H1 (cell line): ENCODE measurements around the gene NR5A1. TPM values are rescaled to one million over a fixed set of nuclear protein-coding genes. Genes with fewer than 3 reads are reported as not detected.

ENCODE experiments used
- CTCF ChIA-PET: fragments of 300-600 bp; sonication (Branson Sonifier 250); formaldehyde crosslinking; loops from one replicate; lab custom pipeline; 2021; ENCODE audit not compliant: partially characterized antibody; lab: Charles Lee
- POLR2A ChIA-PET: fragments of 300-600 bp; sonication (Branson Sonifier 250); formaldehyde crosslinking; loops from one replicate; lab custom pipeline; 2021; ENCODE audit warnings: inconsistent platforms; ENCODE audit not compliant: partially characterized antibody; lab: Charles Lee
- DNase-seq, 2 experiments: peaks; one replicate each; pipeline versions ENCODE4 v3.0.0 to v3.0.0-alpha.2; 2010 to 2022; ENCODE audit warnings: low spot score in 2 of 2, low read depth in 1 of 2, mixed read lengths in 1 of 2
- FAIRE-seq: peaks from 2 replicates; lab custom pipeline; 2011; peaks lifted over from hg19 to GRCh38; lab: Jason Lieb, UNC
- H2AFZ ChIP-seq: 2 replicates; pipeline ENCODE4 v1.8.1; 2012; ENCODE audit warnings: low read length, inconsistent platforms
- H2AK5ac ChIP-seq: 2 replicates; pipeline ENCODE4 v1.6.1; 2013; ENCODE audit warnings: low read depth, low read length
- H2BK120ac ChIP-seq: replicated peaks from 2 replicates; pipeline ENCODE3; 2013; ENCODE audit warnings: low read depth, low read length, inconsistent platforms
- H2BK12ac ChIP-seq: 2 replicates; pipeline ENCODE4 v1.6.1; 2013; ENCODE audit warnings: low read depth, low read length
- H2BK15ac ChIP-seq: 2 replicates; pipeline ENCODE4 v1.6.1; 2013; ENCODE audit warnings: low read length
- H2BK20ac ChIP-seq: 2 replicates; pipeline ENCODE4 v1.6.1; 2013; ENCODE audit warnings: low read length
- H2BK5ac ChIP-seq: 2 replicates; pipeline ENCODE4 v1.6.1; 2013; ENCODE audit warnings: low read depth, low read length
- H3K14ac ChIP-seq: 2 replicates; pipeline ENCODE4 v1.6.1; 2013; ENCODE audit warnings: inconsistent platforms; ENCODE audit not compliant: insufficient read length
- H3K18ac ChIP-seq: 2 replicates; pipeline ENCODE4 v1.6.1; 2013; ENCODE audit warnings: low read length; ENCODE audit errors: extremely low read depth
- H3K23ac ChIP-seq: 2 replicates; pipeline ENCODE4 v1.6.1; 2013; ENCODE audit warnings: inconsistent platforms; ENCODE audit not compliant: insufficient read length
- H3K23me2 ChIP-seq: 2 replicates; pipeline ENCODE4 v1.6.1; 2013; ENCODE audit warnings: low read depth, low read length
- H3K27ac ChIP-seq: 2 replicates; pipeline ENCODE4 v1.6.1; 2011; ENCODE audit warnings: low read depth, low read length, inconsistent platforms
- H3K27me3 ChIP-seq, 4 experiments: replicated peaks in 1 of 4; 1 replicate in 1 of 4; 2 replicates in 3 of 4; pipeline versions ENCODE4 v1.6.1 to v1.8.1; 2011 to 2013; ENCODE audit warnings: low read length in 3 of 4, mild to moderate bottlenecking in 3 of 4, inconsistent platforms in 2 of 4, mixed read lengths in 2 of 4, moderate library complexity in 1 of 4; ENCODE audit not compliant: control insufficient read depth in 3 of 4, insufficient read depth in 3 of 4; ENCODE audit errors: extremely low read depth in 1 of 4
- H3K36me3 ChIP-seq, 4 experiments: 2 replicates each; pipeline versions ENCODE4 v1.6.1 to v1.8.1; 2011 to 2013; ENCODE audit warnings: mild to moderate bottlenecking in 4 of 4, low read length in 3 of 4, moderate library complexity in 2 of 4, control low read depth in 1 of 4, inconsistent platforms in 1 of 4; ENCODE audit not compliant: insufficient read depth in 4 of 4, control insufficient read depth in 2 of 4
- H3K4ac ChIP-seq: replicated peaks from 2 replicates; pipeline ENCODE3; 2013; ENCODE audit warnings: low read length, low read depth, mixed read lengths, inconsistent platforms; ENCODE audit not compliant: insufficient read length
- H3K4me1 ChIP-seq, 4 experiments: replicated peaks in 1 of 4; 1 replicate in 1 of 4; 2 replicates in 3 of 4; pipeline versions ENCODE4 v1.6.1 to v1.8.1; 2011 to 2013; ENCODE audit warnings: low read length in 3 of 4, inconsistent platforms in 2 of 4, mixed read lengths in 1 of 4; ENCODE audit not compliant: insufficient read depth in 4 of 4, control insufficient read depth in 3 of 4
- H3K4me2 ChIP-seq, 2 experiments: 2 replicates each; pipeline versions ENCODE4 v1.6.1 to v1.8.1; 2011 to 2013; ENCODE audit warnings: low read depth in 2 of 2, low read length in 2 of 2, control low read depth in 1 of 2, inconsistent platforms in 1 of 2, mild to moderate bottlenecking in 1 of 2; ENCODE audit not compliant: insufficient read depth in 1 of 2
- H3K4me3 ChIP-seq, 4 experiments: fragments of 200-600, 300-600 bp in 1 of 4; sonication (generic), shearing (Covaris generic), sonication (Bioruptor Twin) in 1 of 4; 2 replicates each; pipeline versions ENCODE4 v1.5.1 to v1.8.1; 2011 to 2016; ENCODE audit warnings: low read length in 4 of 4, low read depth in 3 of 4, control low read depth in 2 of 4, inconsistent platforms in 2 of 4, mild to moderate bottlenecking in 2 of 4, mixed read lengths in 1 of 4, moderate library complexity in 1 of 4; ENCODE audit not compliant: insufficient read depth in 2 of 4; ENCODE audit errors: extremely low read depth in 1 of 4
- H3K56ac ChIP-seq: replicated peaks from 2 replicates; pipeline ENCODE3; 2013; ENCODE audit warnings: low read depth, mild to moderate bottlenecking, mixed read lengths, low read length, inconsistent platforms; ENCODE audit not compliant: insufficient read length
- H3K79me1 ChIP-seq: 2 replicates; pipeline ENCODE4 v1.6.1; 2013; ENCODE audit warnings: low read depth, low read length, control low read depth
- H3K79me2 ChIP-seq, 2 experiments: 2 replicates each; pipeline versions ENCODE4 v1.6.1 to v1.8.1; 2012 to 2013; ENCODE audit warnings: low read length in 2 of 2, mild to moderate bottlenecking in 2 of 2, inconsistent platforms in 1 of 2; ENCODE audit not compliant: insufficient read depth in 2 of 2, control insufficient read depth in 1 of 2
- H3K9ac ChIP-seq, 4 experiments: replicated peaks in 1 of 4; 1 replicate in 1 of 4; 2 replicates in 3 of 4; pipeline versions ENCODE4 v1.6.1 to v1.8.1; 2011 to 2013; ENCODE audit warnings: low read depth in 3 of 4, low read length in 3 of 4, control low read depth in 2 of 4, mild to moderate bottlenecking in 2 of 4, moderate library complexity in 2 of 4, inconsistent platforms in 1 of 4; ENCODE audit errors: extremely low read depth in 1 of 4
- H3K9me3 ChIP-seq, 2 experiments: 2 replicates each; pipeline versions ENCODE4 v1.6.1 to v1.8.1; 2012 to 2013; ENCODE audit warnings: mild to moderate bottlenecking in 2 of 2, moderate library complexity in 2 of 2, control low read depth in 1 of 2, inconsistent platforms in 1 of 2, low read depth in 1 of 2, low read length in 1 of 2, mixed read lengths in 1 of 2; ENCODE audit not compliant: insufficient read depth in 2 of 2
- H4K20me1 ChIP-seq, 2 experiments: replicated peaks in 1 of 2; 2 replicates each; pipeline versions ENCODE3 to v1.8.1; 2011 to 2013; ENCODE audit warnings: inconsistent platforms in 2 of 2, low read length in 2 of 2, mild to moderate bottlenecking in 1 of 2; ENCODE audit not compliant: insufficient read depth in 2 of 2, control insufficient read depth in 1 of 2
- H4K5ac ChIP-seq: 2 replicates; pipeline ENCODE4 v1.6.1; 2013; ENCODE audit warnings: low read length, low read depth, mixed read lengths, inconsistent platforms; ENCODE audit not compliant: insufficient read length
- H4K8ac ChIP-seq: 2 replicates; pipeline ENCODE4 v1.8.0; 2013; ENCODE audit warnings: mild to moderate bottlenecking, moderate library complexity, low read length, inconsistent platforms; ENCODE audit not compliant: insufficient read depth; ENCODE audit errors: extremely low read depth
- H4K91ac ChIP-seq: replicated peaks from 2 replicates; pipeline ENCODE3; 2013; ENCODE audit warnings: low read length, mixed read lengths, inconsistent platforms; ENCODE audit not compliant: insufficient read length
- TBP ChIP-seq: IDR thresholded peaks from 2 replicates; pipeline ENCODE4 v1.6.1; 2011; ENCODE audit warnings: low read depth, low read length, improper control_type of control experiment
- WGBS, 2 experiments: shearing (Covaris generic) in 1 of 2; methylation state at CpG; one replicate each; pipeline versions ENCODE4 v1.1.6 to v1.1.7; 2013 to 2015; ENCODE audit warnings: low lambda C conversion rate in 2 of 2, mixed read lengths in 2 of 2, inconsistent platforms in 1 of 2, low coverage in 1 of 2, missing lambda C conversion rate in 1 of 2; ENCODE audit not compliant: insufficient replicate concordance in 2 of 2, insufficient coverage in 1 of 2, insufficient read length in 1 of 2; ENCODE audit errors: extremely low coverage in 1 of 2, missing lambda C conversion rate in 1 of 2; 5-methylcytosine and 5-hydroxymethylcytosine counted together
- polyA plus RNA-seq, 7 experiments: library from polyadenylated mRNA; depleted of rRNA in 3 of 7; stranded (reverse) in 5 of 7; unstranded in 2 of 7; fragments of >200 nt in 5 of 7; fragments of 200-250 nt in 2 of 7; gene quantifications; 1 replicate in 5 of 7; 2 replicates in 1 of 7; 4 replicates in 1 of 7; pipeline versions ENCODE4 v1.2.1 to v1.2.3, GENCODE V29; 2011 to 2013; ENCODE audit warnings: missing spikeins in 2 of 7, mixed read lengths in 2 of 7
- total RNA-seq: library from RNA; stranded (reverse); fragmentation: NEBNext Ultra II Directional; extraction: Animal tissue kit (Norgen Biotek cat#: 25700); gene quantifications from 2 replicates; pipeline ENCODE4 v1.2.1, GENCODE V29; 2021

Gene NR5A1
- total and polyA plus RNA-seq, 2 of the 8 experiments (the other 6 are each of a cell fraction or from before 2014, with no cell fraction given), result 0.29 to 0.58 TPM

GRCh38 chr9:124522121-124523098 lies 15.2 kb upstream of the NR5A1 start:
- no peak overlapping the region for H4K8ac ChIP-seq
- no peak for TF ChIP-seq TBP

More at GRCh38 chr9:124522121-124523098, 15.2 kb upstream of the NR5A1 start:
- Histone ChIP-seq H3K79me1 (no peaks in the 10 kb centered on the region), H2BK120ac (no peak overlapping the region), H2AFZ (no peak overlapping the region), H2BK12ac (peak overlapping the region; percentile 54; the same call in 1 of the 2 replicates), H3K79me2 (no peaks in the 10 kb centered on the region), H3K9ac (no peak overlapping the region), H3K9me3 (no peaks in the 10 kb centered on the region), H3K23ac (no peak overlapping the region), H3K18ac (no peak overlapping the region), H4K91ac (no peak overlapping the region), H2AK5ac (no peak overlapping the region), H3K4me2 (no peak overlapping the region), H2BK5ac (no peak overlapping the region), H4K5ac (no peak overlapping the region), H2BK20ac (no peak overlapping the region), H3K27me3 (no peaks in the 10 kb centered on the region), H3K4ac (no peak overlapping the region), H3K23me2 (peaks cover 1% of the 10 kb centered on the region; the same call in 1 of the 2 replicates), H3K27ac (no peak overlapping the region), H3K36me3 (peaks cover 0 to 42% (median 28%) of the 10 kb centered on the region in 4 experiments; a peak in 7 of 8 replicates), H3K4me1 (no peaks in the 10 kb centered on the region), H4K20me1 (no peaks in the 10 kb centered on the region), H3K56ac (no peak overlapping the region), H3K4me3 (no peak overlapping the region), H2BK15ac (no peak overlapping the region), H3K14ac (no peak overlapping the region)
- FAIRE-seq (peak; percentile 7), DNase-seq (peak in 1 of 2 experiments; percentile 69)
- 75% methylated on average over 7 of the region's 7 CpGs; no CpG with 5 or more reads in 1 of the 2 experiments for WGBS, 2 experiments
- CTCF ChIA-PET, result interaction anchor here (0.6 to 19.2 kb wide), 11 partner anchors 11 to 334 kb away, joined by 3 to 234 read pairs (median 3); no protein-coding TSS in a partner anchor
- POLR2A ChIA-PET, result interaction anchor here (0.9 to 2.4 kb wide), 2 partner anchors 8 to 17 kb away, joined by 4 to 9 read pairs; no protein-coding TSS in a partner anchor
